Astrocyte of the cerebellum (primary cell): Measurements from ENCODE around the gene BEAN1.

Experiments
- DNase-seq: peaks from one replicate; pipeline ENCODE4 v3.0.0-alpha.2; 2011; ENCODE audit warnings: low read depth
- H3K4me3 ChIP-seq: 2 replicates; pipeline ENCODE4 v1.5.1; 2011; ENCODE audit warnings: mild to moderate bottlenecking, low read depth, low read length, moderate library complexity
- in situ Hi-C: cut with HindIII; loops from 2 replicates; pipeline ENCODE4 v1.10.0; 2017; ENCODE audit warnings: low sequenced_read_pairs
- TF ChIP-seq, protein P1 (sequence below): IDR thresholded peaks from 2 replicates; pipeline ENCODE4 v1.5.1; 2012; ENCODE audit warnings: low read length, low read depth, moderate library complexity, mild to moderate bottlenecking; ENCODE audit errors: missing control alignments

BEAN1 gene

DNA sequence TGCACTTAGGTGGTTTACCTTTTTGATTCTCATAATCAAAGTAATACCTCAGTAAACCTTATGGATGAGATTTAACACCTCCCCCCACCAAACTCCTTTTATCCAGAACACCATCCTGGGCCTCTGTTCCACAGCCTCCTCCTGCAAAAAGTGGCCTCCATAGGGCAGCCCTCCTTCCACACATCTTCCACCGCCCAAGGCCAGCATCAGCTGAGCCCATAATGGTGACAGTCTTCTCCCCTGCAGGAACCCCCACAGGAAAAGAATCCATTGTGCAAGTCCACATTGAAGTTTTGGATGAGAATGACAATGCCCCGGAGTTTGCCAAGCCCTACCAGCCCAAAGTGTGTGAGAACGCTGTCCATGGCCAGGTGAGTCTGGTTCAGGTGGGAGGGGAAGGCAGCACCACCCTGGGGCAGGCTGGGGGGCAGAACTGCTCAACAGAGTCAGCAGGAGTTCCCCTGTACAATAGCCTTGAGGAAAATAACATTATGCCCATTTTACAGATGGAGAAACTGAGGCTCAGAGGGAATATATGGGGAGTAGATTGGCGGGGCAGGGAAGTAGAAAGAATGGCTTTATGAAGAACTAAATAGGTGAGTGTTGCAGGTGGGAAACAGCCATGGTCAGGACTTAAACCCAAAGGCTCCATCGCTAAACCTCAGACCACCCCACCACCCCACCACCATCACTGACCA, 29.2 kb upstream of the BEAN1 start:
- DNase-seq, result no peak
- TF ChIP-seq, protein P1, sequence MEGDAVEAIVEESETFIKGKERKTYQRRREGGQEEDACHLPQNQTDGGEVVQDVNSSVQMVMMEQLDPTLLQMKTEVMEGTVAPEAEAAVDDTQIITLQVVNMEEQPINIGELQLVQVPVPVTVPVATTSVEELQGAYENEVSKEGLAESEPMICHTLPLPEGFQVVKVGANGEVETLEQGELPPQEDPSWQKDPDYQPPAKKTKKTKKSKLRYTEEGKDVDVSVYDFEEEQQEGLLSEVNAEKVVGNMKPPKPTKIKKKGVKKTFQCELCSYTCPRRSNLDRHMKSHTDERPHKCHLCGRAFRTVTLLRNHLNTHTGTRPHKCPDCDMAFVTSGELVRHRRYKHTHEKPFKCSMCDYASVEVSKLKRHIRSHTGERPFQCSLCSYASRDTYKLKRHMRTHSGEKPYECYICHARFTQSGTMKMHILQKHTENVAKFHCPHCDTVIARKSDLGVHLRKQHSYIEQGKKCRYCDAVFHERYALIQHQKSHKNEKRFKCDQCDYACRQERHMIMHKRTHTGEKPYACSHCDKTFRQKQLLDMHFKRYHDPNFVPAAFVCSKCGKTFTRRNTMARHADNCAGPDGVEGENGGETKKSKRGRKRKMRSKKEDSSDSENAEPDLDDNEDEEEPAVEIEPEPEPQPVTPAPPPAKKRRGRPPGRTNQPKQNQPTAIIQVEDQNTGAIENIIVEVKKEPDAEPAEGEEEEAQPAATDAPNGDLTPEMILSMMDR, result no peak
- in situ Hi-C loops, result no loop called here
- no peak overlapping the region for H3K4me3 ChIP-seq

DNA sequence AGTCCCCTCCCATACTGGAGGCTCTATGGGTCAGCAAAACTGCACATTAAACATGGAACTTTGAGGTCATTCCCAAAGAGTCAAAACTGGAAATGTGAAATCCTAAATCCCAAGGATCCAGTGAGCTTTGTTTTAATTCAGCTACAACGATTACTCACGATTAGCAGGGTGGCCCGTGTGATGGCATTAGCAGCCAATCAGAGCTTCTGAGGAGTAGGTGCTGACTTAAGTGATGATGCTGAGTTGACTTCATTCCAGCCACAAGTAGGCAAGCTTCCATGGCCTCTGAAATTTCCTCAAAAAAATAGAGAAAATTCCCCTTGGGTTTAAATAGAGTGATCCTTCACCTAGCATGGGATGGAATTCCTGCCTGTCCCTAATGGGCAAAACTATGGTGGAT, 28.1 kb upstream of the BEAN1 start:
- DNase-seq, result no peak
- in situ Hi-C loops, result no loop called here
- no peak overlapping the region for H3K4me3 ChIP-seq
- TF ChIP-seq, protein P1, result no peak

DNA sequence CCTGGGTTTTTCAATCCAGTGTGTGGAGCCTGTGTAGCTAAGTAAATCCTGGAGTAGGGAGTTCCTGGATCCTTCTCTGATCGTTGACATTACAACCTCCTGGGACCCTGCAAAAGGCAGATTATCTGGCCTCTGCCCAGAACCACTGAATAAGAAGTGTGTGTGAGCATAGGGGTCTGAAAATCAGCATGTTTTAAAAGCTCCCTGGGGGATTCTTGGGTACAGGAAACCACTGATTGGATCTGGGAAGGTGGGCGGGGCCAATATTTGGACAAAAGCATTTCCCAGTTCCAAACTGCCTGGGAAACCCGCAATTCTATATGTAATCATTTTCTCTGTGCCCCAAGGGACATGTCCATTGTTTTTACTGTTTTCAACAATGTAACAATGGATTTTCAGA, 27.2 kb upstream of the BEAN1 start:
- no peak overlapping the region for H3K4me3 ChIP-seq
- TF ChIP-seq, protein P1, result no peak
- no peak for DNase-seq
- in situ Hi-C loops, result loop anchor here (25.0 kb wide), 1 partner anchor 187 kb away; the partner anchor contains the start of gene CMTM2

DNA sequence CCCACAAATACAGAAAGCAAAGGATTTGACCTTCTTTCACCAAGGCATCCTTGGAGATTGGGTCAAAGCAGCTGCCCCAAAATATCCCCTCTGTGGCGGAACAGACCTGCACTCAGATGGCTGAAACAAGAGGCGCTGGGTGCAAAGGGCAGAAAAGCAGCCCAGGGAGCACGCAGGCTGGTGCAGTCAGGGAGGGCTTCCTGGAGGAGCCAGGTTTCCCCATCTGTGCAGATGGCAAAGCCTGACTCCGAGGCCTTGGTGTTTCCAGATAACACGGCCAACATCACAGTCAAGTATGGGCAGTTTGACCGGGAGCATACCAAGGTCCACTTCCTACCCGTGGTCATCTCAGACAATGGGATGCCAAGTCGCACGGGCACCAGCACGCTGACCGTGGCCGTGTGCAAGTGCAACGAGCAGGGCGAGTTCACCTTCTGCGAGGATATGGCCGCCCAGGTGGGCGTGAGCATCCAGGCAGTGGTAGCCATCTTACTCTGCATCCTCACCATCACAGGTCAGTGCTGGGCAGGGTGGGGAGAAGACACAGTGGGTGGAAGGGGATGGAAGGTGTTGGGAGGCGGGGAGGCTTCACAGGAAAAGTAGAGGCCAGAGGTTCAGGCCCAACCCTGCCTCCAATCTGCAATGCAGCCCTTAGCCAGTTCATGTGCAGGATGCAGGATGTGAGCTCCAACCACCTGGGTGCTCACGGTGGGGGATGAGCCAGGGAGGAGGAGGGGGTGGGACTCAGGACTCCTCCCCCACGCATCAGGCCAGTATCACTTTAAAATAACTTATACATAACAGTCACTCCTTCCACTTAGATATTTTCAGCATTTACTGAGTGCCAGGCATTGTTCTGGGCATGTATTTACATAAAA, 26.4 kb upstream of the BEAN1 start:
- no peak overlapping the region for H3K4me3 ChIP-seq
- no peak for DNase-seq
- in situ Hi-C loops, result loop anchor here (25.0 kb wide), 1 partner anchor 187 kb away; the partner anchor contains the start of gene CMTM2
- TF ChIP-seq, protein P1, result no peak

DNA sequence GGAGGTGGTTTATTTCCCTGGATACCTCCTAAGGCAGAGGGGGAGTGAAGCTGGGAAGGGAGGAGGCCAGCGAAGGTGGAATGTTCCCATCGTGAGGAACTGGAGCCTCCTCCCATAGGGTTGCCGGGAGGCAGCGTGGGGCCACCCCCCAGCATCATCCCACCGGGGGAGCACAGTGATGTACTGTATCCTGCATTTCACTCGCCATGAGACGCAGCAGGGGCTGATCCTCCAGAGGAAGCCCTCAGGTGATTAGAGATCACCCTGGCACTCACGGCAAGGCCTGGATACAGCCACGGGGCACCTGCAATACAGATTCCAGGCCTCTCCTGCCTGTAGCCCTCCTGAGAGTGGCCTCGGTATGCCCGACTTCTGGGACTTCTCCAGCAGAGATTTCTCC, 25.5 kb upstream of the BEAN1 start:
- no peak for DNase-seq
- H3K4me3 ChIP-seq, result no peak overlapping the region
- TF ChIP-seq, protein P1, result no peak
- in situ Hi-C loops, result loop anchor here (25.0 kb wide), 1 partner anchor 186 kb away; the partner anchor contains the start of gene CMTM2

DNA sequence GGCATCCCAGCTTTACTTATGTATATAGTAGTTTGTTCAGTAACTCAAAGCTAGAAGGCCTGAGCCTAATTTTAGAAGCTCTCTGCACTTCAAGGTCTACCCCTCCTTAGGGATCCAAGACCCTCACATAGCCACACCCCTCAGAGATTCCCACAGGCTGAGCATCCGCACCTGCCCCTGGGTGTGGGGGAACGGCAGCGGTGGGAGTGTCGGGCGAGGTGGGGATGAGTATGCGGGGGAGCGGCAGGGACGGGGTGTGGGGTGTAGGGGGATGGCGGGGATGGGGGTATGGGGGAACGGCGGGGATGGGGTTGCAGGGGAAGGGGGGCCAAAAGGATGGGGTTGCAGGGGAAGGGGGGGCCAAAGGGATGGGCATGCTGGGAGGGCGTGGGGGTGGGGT, 24.9 kb upstream of the BEAN1 start:
- TF ChIP-seq, protein P1, result no peak

More for the DNA sequence above, 24.9 kb upstream of the BEAN1 start:
- DNase-seq, result no peak
- in situ Hi-C loops, result loop anchor here (25.0 kb wide), 1 partner anchor 185 kb away; the partner anchor contains the start of gene CMTM2
- no peak overlapping the region for H3K4me3 ChIP-seq
